HCT116 (cell line): ENCODE measurements around the gene PDPK1. TPM values are rescaled to one million over a fixed set of nuclear protein-coding genes. Genes with fewer than 3 reads are reported as not detected.

Experiments
- ATAC-seq: fragments of 200-7000 bp; cut with Tn5 transposase; 2 replicates; pipeline ENCODE4 v1.9.1; 2020; ENCODE audit warnings: mild to moderate bottlenecking, moderate library complexity
- BruUV-seq: library from RNA; stranded (reverse); fragments of 400-500 nt; replicated peaks from 2 replicates; lab custom pipeline; 2021; lab: Mats Ljungman, UMichigan
- CTCF ChIA-PET: fragments of 300-600 bp; sonication (Branson Sonifier 250); formaldehyde crosslinking; loops from one replicate; lab custom pipeline; 2021; ENCODE audit warnings: antibody characterized with exemption; lab: Charles Lee
- POLR2A ChIA-PET: fragments of 300-600, 350-600 bp; sonication (Branson Sonifier 250); formaldehyde crosslinking; loops from one replicate; lab custom pipeline; 2021; ENCODE audit warnings: antibody characterized with exemption; lab: Charles Lee
- RAD21 ChIA-PET, 2 experiments: fragments of 300-600 bp; sonication (Branson Sonifier 250); formaldehyde crosslinking; loops; one replicate each; lab custom pipeline; 2023; ENCODE audit warnings: low total read pairs in 2 of 2; ENCODE audit not compliant: uncharacterized antibody in 2 of 2, unreplicated experiment in 2 of 2, low non-redundant PET in 1 of 2; lab: Charles Lee
- DNase-seq: peaks from one replicate; pipeline ENCODE4 v3.0.0-alpha.2; 2010; ENCODE audit warnings: low read depth, low spot score
- H2AFZ ChIP-seq: fragments of 200-600 bp; shearing (Covaris generic), sonication (generic); 2 replicates; pipeline ENCODE4 v1.6.1; 2017; ENCODE audit warnings: low read depth, mixed run types, mixed read lengths, antibody characterized with exemption, low read length; ENCODE audit not compliant: poor library complexity, severe bottlenecking
- H3K27ac ChIP-seq: 2 replicates; pipeline ENCODE4 v1.5.1; 2012; ENCODE audit warnings: low read depth, low read length
- H3K27me3 ChIP-seq: fragments of 200-600 bp; sonication (generic); 2 replicates; pipeline ENCODE4 v1.6.1; 2016; ENCODE audit warnings: mixed run types, low read length, mixed read lengths; ENCODE audit not compliant: insufficient read depth
- H3K36me3 ChIP-seq, 2 experiments: fragments of 200-500 bp in 1 of 2; fragments of 200-600 bp in 1 of 2; sonication (Bioruptor generic) in 1 of 2; sonication (generic) in 1 of 2; 2 replicates each; pipeline versions ENCODE4 v1.5.1 to v1.6.1; 2014 to 2016; ENCODE audit warnings: low read length in 2 of 2, inconsistent platforms in 1 of 2, mixed read lengths in 1 of 2, mixed run types in 1 of 2; ENCODE audit not compliant: insufficient read depth in 2 of 2, control insufficient read depth in 1 of 2
- H3K4me1 ChIP-seq, 2 experiments: fragments of 200-600 bp in 1 of 2; sonication (generic) in 1 of 2; 2 replicates each; pipeline versions ENCODE4 v1.5.1 to v1.6.1; 2012 to 2017; ENCODE audit warnings: low read length in 2 of 2, inconsistent platforms in 1 of 2, mild to moderate bottlenecking in 1 of 2, mixed read lengths in 1 of 2, mixed run types in 1 of 2, moderate library complexity in 1 of 2; ENCODE audit not compliant: insufficient read depth in 2 of 2, control insufficient read depth in 1 of 2
- H3K4me2 ChIP-seq: fragments of 200-600 bp; sonication (generic); 2 replicates; pipeline ENCODE4 v1.6.1; 2017; ENCODE audit warnings: mixed run types, low read length, mixed read lengths
- H3K4me3 ChIP-seq, 2 experiments: fragments of 200-600 bp in 1 of 2; sonication (generic) in 1 of 2; replicated peaks in 1 of 2; 2 replicates each; pipeline ENCODE4 v1.5.1; 2011 to 2016; ENCODE audit warnings: low read length in 2 of 2, control low read depth in 1 of 2, low read depth in 1 of 2, mild to moderate bottlenecking in 1 of 2, mixed read lengths in 1 of 2, mixed run types in 1 of 2
- H3K79me2 ChIP-seq: fragments of 200-600 bp; sonication (generic); 2 replicates; pipeline ENCODE4 v1.6.1; 2017; ENCODE audit warnings: mild to moderate bottlenecking, mixed run types, low read length, moderate library complexity, mixed read lengths; ENCODE audit not compliant: insufficient read depth
- H3K9ac ChIP-seq: fragments of 200-600 bp; sonication (generic); 2 replicates; pipeline ENCODE4 v1.6.1; 2016; ENCODE audit warnings: low read length, mixed read lengths
- H3K9me2 ChIP-seq: fragments of 200-600 bp; sonication (generic), shearing (Covaris generic); 2 replicates; pipeline ENCODE4 v1.6.1; 2017; ENCODE audit warnings: mixed run types, mild to moderate bottlenecking, moderate library complexity; ENCODE audit not compliant: insufficient read depth
- H3K9me3 ChIP-seq, 2 experiments: fragments of 200-500 bp in 1 of 2; fragments of 200-600 bp in 1 of 2; sonication (Bioruptor generic) in 1 of 2; sonication (generic) in 1 of 2; 2 replicates each; pipeline ENCODE4 v1.6.1; 2014 to 2017; ENCODE audit warnings: low read length in 2 of 2, mixed read lengths in 2 of 2, inconsistent platforms in 1 of 2, low read depth in 1 of 2, mild to moderate bottlenecking in 1 of 2, mixed run types in 1 of 2, moderate library complexity in 1 of 2; ENCODE audit not compliant: control insufficient read depth in 1 of 2, insufficient read depth in 1 of 2
- H4K20me1 ChIP-seq: fragments of 200-600 bp; sonication (generic), shearing (Covaris generic); 2 replicates; pipeline ENCODE4 v1.6.1; 2017; ENCODE audit warnings: mixed run types, mild to moderate bottlenecking, moderate library complexity; ENCODE audit not compliant: insufficient read depth
- CEBPB ChIP-seq: IDR thresholded peaks from 2 replicates; pipeline ENCODE4 v1.6.1; 2012; ENCODE audit warnings: low read depth
- CTCF ChIP-seq, 3 experiments: fragments of 200-600 bp in 1 of 3; sonication (generic) in 1 of 3; IDR thresholded peaks in 2 of 3; conservative IDR thresholded peaks in 1 of 3; 2 replicates each; pipeline ENCODE4 v1.5.1; 2012 to 2017; ENCODE audit warnings: low read depth in 2 of 3, low read length in 2 of 3, antibody characterized with exemption in 1 of 3, borderline replicate concordance in 1 of 3, control low read depth in 1 of 3, mild to moderate bottlenecking in 1 of 3, mixed read lengths in 1 of 3, mixed run types in 1 of 3, moderate library complexity in 1 of 3; ENCODE audit not compliant: insufficient read depth in 1 of 3
- EGR1 ChIP-seq: IDR thresholded peaks from 2 replicates; pipeline ENCODE4 v1.6.1; 2012; ENCODE audit warnings: low read depth
- ELF1 ChIP-seq: IDR thresholded peaks from 2 replicates; pipeline ENCODE4 v1.6.1; 2012; ENCODE audit warnings: low read depth, borderline replicate concordance
- EZH2 ChIP-seq: fragments of 200-600 bp; sonication (generic); IDR thresholded peaks from 2 replicates; pipeline ENCODE4 v1.6.1; 2017; ENCODE audit warnings: antibody characterized with exemption, mixed run types
- EZH2phosphoT487 ChIP-seq: fragments of 200-600 bp; IDR thresholded peaks from 2 replicates; pipeline ENCODE4 v1.6.1; 2018; ENCODE audit warnings: antibody characterized with exemption, borderline replicate concordance
- FOSL1 ChIP-seq: IDR thresholded peaks from 2 replicates; pipeline ENCODE4 v1.6.1; 2012; ENCODE audit warnings: low read depth
- POLR2A ChIP-seq: IDR thresholded peaks from 2 replicates; pipeline ENCODE4 v1.7.0; 2011; ENCODE audit warnings: borderline replicate concordance; ENCODE audit not compliant: insufficient read depth, insufficient read length; ENCODE audit errors: extremely low read depth
- RAD21 ChIP-seq: IDR thresholded peaks from 2 replicates; pipeline ENCODE4 v1.6.1; 2012; ENCODE audit warnings: low read depth, mild to moderate bottlenecking
- SIN3A ChIP-seq: IDR thresholded peaks from 2 replicates; pipeline ENCODE4 v1.6.1; 2012; ENCODE audit warnings: low read depth
- SP1 ChIP-seq: IDR thresholded peaks from 2 replicates; pipeline ENCODE4 v1.6.1; 2012; ENCODE audit warnings: low read depth
- SRF ChIP-seq: IDR thresholded peaks from 2 replicates; pipeline ENCODE4 v1.6.1; 2012; ENCODE audit warnings: low read depth
- YY1 ChIP-seq: IDR thresholded peaks from 2 replicates; pipeline ENCODE4 v1.6.1; 2011; ENCODE audit warnings: low read length, low read depth, moderate library complexity, mild to moderate bottlenecking; ENCODE audit not compliant: insufficient replicate concordance; ENCODE audit errors: extremely low read depth
- ZBTB33 ChIP-seq: IDR thresholded peaks from 2 replicates; pipeline ENCODE4 v1.6.1; 2011; ENCODE audit warnings: mild to moderate bottlenecking, low read length, moderate library complexity; ENCODE audit not compliant: insufficient replicate concordance; ENCODE audit errors: extremely low read depth
- ZFX ChIP-seq: fragments of 450-650 bp; IDR thresholded peaks from 2 replicates; pipeline ENCODE4 v1.6.1; 2017
- ZNF274 ChIP-seq: fragments of 200-500 bp; sonication (Bioruptor generic); IDR thresholded peaks from 2 replicates; pipeline ENCODE4 v1.6.1; 2014; ENCODE audit warnings: mild to moderate bottlenecking, low read depth, low read length, inconsistent platforms
- intact Hi-C: fragments of 100-400 bp; cut with micrococcal nuclease; formaldehyde crosslinking; loops from 2 replicates; pipeline ENCODE4 v1.10.0; 2022
- total RNA-seq: library from RNA; stranded (reverse); gene quantifications from one replicate; pipeline ENCODE4 v1.2.1, GENCODE V29; 2021; ENCODE audit not compliant: unreplicated experiment
- TF ChIP-seq, protein P1 (sequence below): IDR thresholded peaks from 2 replicates; pipeline ENCODE4 v1.6.1; 2012
- TF ChIP-seq, protein P2 (sequence below): IDR thresholded peaks from 2 replicates; pipeline ENCODE4 v1.6.1; 2012; ENCODE audit warnings: low read depth

PDPK1 gene
- total RNA-seq, 1 experiment from 2014 or later = 36.1 TPM

DNA sequence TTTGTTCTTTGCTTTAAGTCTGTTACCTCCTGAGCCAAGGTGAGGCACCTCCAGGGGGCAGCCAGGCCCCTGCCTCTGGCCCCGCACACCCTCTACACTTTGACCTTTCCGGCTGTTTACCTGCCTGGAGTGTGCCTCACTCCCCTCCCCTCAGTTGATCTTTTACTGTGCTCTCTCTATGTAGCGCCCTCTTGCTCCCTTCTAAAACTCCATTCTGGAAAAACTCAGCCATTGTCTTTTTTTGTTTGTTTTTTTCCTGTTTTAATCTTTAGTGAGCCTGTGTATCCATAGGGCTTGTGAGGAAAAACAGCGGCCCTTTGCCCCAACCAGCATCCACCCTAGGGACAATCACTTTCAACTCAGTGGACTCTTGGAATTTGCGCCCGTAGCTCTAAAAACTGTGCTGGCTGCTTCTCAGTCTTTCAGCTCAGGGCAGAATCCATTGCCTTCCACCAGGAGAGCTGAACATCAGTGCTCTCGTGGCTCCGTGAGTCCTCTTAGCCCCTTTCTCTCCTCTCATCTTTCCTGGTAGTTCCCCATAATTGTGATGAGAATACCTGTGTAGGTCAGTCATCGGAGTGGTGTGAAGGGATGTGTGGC lies 13.4 kb upstream of the PDPK1 start (continued):
- TF ChIP-seq ZBTB33 = no peak
- no peak for TF ChIP-seq POLR2A
- no peak for TF ChIP-seq EZH2
- no peak for TF ChIP-seq ZNF274
- no peak for TF ChIP-seq FOSL1
- TF ChIP-seq SP1 = no peak
- TF ChIP-seq ELF1 = no peak
- TF ChIP-seq YY1 = no peak
- TF ChIP-seq, all 23 proteins: peak for 0

GRCh38 chr16:2526135-2526534 lies 11.7 kb upstream of the PDPK1 start:
- ChIA-PET RAD21 (no interaction called here), POLR2A (no interaction called here), CTCF (no interaction called here)
- Histone ChIP-seq H3K9ac (no peak overlapping the region), H3K4me3 (no peak overlapping the region), H3K4me1 (peaks cover 5 to 9% of the 10 kb centered on the region in 2 experiments), H3K36me3 (peaks cover 12 to 40% of the 10 kb centered on the region in 2 experiments; a peak in 3 of 4 replicates), H3K9me2 (no peaks in the 10 kb centered on the region), H4K20me1 (no peaks in the 10 kb centered on the region), H2AFZ (no peak overlapping the region), H3K79me2 (peaks cover 29% of the 10 kb centered on the region), H3K4me2 (no peak overlapping the region), H3K27ac (no peak overlapping the region), H3K27me3 (no peaks in the 10 kb centered on the region), H3K9me3 (no peaks in the 10 kb centered on the region)
- BruUV-seq = no TSS peak
- ATAC-seq (no peak), DNase-seq (no peak)
- intact Hi-C loops = no loop called here
- TF ChIP-seq EGR1 = no peak
- TF ChIP-seq RAD21 = no peak
- no peak for TF ChIP-seq SIN3A
- no peak for TF ChIP-seq ELF1
- TF ChIP-seq, protein P1, sequence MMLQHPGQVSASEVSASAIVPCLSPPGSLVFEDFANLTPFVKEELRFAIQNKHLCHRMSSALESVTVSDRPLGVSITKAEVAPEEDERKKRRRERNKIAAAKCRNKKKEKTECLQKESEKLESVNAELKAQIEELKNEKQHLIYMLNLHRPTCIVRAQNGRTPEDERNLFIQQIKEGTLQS = no peak
- TF ChIP-seq CTCF (IDR thresholded peaks at IDR 0.05 in 2 of 3, conservative IDR thresholded peaks at IDR 0.05 in 1 of 3; ENCODE audit: borderline replicate concordance in 1 of 3, insufficient read depth in 1 of 3, low read depth in 2 of 3, low read length in 2 of 3) = no peak
- no peak for TF ChIP-seq ZNF274
- TF ChIP-seq SRF = no peak
- TF ChIP-seq YY1 = no peak
- no peak for TF ChIP-seq EZH2phosphoT487
- TF ChIP-seq SP1 = no peak
- TF ChIP-seq, protein P2, sequence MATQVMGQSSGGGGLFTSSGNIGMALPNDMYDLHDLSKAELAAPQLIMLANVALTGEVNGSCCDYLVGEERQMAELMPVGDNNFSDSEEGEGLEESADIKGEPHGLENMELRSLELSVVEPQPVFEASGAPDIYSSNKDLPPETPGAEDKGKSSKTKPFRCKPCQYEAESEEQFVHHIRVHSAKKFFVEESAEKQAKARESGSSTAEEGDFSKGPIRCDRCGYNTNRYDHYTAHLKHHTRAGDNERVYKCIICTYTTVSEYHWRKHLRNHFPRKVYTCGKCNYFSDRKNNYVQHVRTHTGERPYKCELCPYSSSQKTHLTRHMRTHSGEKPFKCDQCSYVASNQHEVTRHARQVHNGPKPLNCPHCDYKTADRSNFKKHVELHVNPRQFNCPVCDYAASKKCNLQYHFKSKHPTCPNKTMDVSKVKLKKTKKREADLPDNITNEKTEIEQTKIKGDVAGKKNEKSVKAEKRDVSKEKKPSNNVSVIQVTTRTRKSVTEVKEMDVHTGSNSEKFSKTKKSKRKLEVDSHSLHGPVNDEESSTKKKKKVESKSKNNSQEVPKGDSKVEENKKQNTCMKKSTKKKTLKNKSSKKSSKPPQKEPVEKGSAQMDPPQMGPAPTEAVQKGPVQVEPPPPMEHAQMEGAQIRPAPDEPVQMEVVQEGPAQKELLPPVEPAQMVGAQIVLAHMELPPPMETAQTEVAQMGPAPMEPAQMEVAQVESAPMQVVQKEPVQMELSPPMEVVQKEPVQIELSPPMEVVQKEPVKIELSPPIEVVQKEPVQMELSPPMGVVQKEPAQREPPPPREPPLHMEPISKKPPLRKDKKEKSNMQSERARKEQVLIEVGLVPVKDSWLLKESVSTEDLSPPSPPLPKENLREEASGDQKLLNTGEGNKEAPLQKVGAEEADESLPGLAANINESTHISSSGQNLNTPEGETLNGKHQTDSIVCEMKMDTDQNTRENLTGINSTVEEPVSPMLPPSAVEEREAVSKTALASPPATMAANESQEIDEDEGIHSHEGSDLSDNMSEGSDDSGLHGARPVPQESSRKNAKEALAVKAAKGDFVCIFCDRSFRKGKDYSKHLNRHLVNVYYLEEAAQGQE = no peak
- TF ChIP-seq CEBPB = no peak
- no peak for TF ChIP-seq ZFX
- no peak for TF ChIP-seq POLR2A
